Measurements from ENCODE around the gene VEGFA. TPM values are rescaled to one million over a fixed set of nuclear protein-coding genes. Genes with fewer than 3 reads are reported as not detected.
"Not testable (repeated sequence)": the region's sequence is repeated elsewhere in the genome, so short reads cannot be mapped to it uniquely, and the experiment has no call there.

VEGFA gene
- polyA plus RNA-seq, 4 donors = 106 to 336 (median 279) TPM

GRCh38 chr6:43814111-43814510 is 44.1 kb downstream of the VEGFA start:
- no peak for DNase-seq (ENCODE audit: low read depth in 4 of 4, low spot score in 3 of 4)

- DNase-seq (ENCODE audit: low read depth in 4 of 4, low spot score in 3 of 4) = no peak
These were observed 44.9 kb downstream of the VEGFA start for GRCh38 chr6:43814865-43815264.

GRCh38 chr6:43817192-43817591 is 47.2 kb downstream of the VEGFA start:
- no peak for DNase-seq (ENCODE audit: low read depth in 4 of 4, low spot score in 3 of 4)

GRCh38 chr6:43818973-43819372 is 49.0 kb downstream of the VEGFA start:
- DNase-seq (ENCODE audit: low read depth in 4 of 4, low spot score in 3 of 4) = not testable (repeated sequence)

- DNase-seq (ENCODE audit: low read depth in 4 of 4, low spot score in 3 of 4) = no peak
These were observed 49.9 kb downstream of the VEGFA start for GRCh38 chr6:43819958-43820357.

GRCh38 chr6:43820486-43820885 is 50.5 kb downstream of the VEGFA start:
- DNase-seq (ENCODE audit: low read depth in 4 of 4, low spot score in 3 of 4) = no peak

GRCh38 chr6:43821101-43821886 is 51.3 kb downstream of the VEGFA start:
- no peak for DNase-seq (ENCODE audit: low read depth in 4 of 4, low spot score in 3 of 4)

- no peak for DNase-seq (ENCODE audit: low read depth in 4 of 4, low spot score in 3 of 4)
These were observed 53.4 kb downstream of the VEGFA start for GRCh38 chr6:43823390-43823789.

GRCh38 chr6:43823879-43824702 is 54.1 kb downstream of the VEGFA start:
- DNase-seq (ENCODE audit: low read depth in 4 of 4, low spot score in 3 of 4) = peak in 1 of 4 donors; percentile 48

- DNase-seq (ENCODE audit: low read depth in 4 of 4, low spot score in 3 of 4) = no peak
These were observed 54.7 kb downstream of the VEGFA start for GRCh38 chr6:43824703-43825064.

- no peak for DNase-seq (ENCODE audit: low read depth in 4 of 4, low spot score in 3 of 4)
These were observed 55.4 kb downstream of the VEGFA start for GRCh38 chr6:43825187-43826115.

GRCh38 chr6:43826730-43827129 is 56.7 kb downstream of the VEGFA start:
- no peak for DNase-seq (ENCODE audit: low read depth in 4 of 4, low spot score in 3 of 4)

GRCh38 chr6:43827898-43828297 is 57.9 kb downstream of the VEGFA start:
- DNase-seq (ENCODE audit: low read depth in 4 of 4, low spot score in 3 of 4) = no peak

GRCh38 chr6:43828711-43829110 is 58.7 kb downstream of the VEGFA start:
- no peak for DNase-seq (ENCODE audit: low read depth in 4 of 4, low spot score in 3 of 4)

- DNase-seq (ENCODE audit: low read depth in 4 of 4, low spot score in 3 of 4) = no peak
These were observed 59.5 kb downstream of the VEGFA start for GRCh38 chr6:43829470-43829869.

GRCh38 chr6:43830775-43831174 is 60.8 kb downstream of the VEGFA start:
- DNase-seq (ENCODE audit: low read depth in 4 of 4, low spot score in 3 of 4) = no peak

- no peak for DNase-seq (ENCODE audit: low read depth in 4 of 4, low spot score in 3 of 4)
These were observed 61.2 kb downstream of the VEGFA start for GRCh38 chr6:43831191-43831590.

GRCh38 chr6:43833223-43833995 is 63.4 kb downstream of the VEGFA start:
- no peak for DNase-seq (ENCODE audit: low read depth in 4 of 4, low spot score in 3 of 4)

GRCh38 chr6:43833996-43834390 is 64.0 kb downstream of the VEGFA start:
- DNase-seq (ENCODE audit: low read depth in 4 of 4, low spot score in 3 of 4) = no peak

GRCh38 chr6:43834528-43835155 is 64.6 kb downstream of the VEGFA start:
- DNase-seq (ENCODE audit: low read depth in 4 of 4, low spot score in 3 of 4) = no peak

All from left renal pelvis (tissue), 4 donors.